HG03565 (cell line): ENCODE measurements around the gene DPH2.

Experiments
- ATAC-seq: cut with Tn5 transposase; IDR thresholded peaks from one replicate; pipeline ENCODE4 v1.9.1; 2021; ENCODE audit warnings: mild to moderate bottlenecking, moderate library complexity; ENCODE audit not compliant: unreplicated experiment

DPH2 gene

DNA sequence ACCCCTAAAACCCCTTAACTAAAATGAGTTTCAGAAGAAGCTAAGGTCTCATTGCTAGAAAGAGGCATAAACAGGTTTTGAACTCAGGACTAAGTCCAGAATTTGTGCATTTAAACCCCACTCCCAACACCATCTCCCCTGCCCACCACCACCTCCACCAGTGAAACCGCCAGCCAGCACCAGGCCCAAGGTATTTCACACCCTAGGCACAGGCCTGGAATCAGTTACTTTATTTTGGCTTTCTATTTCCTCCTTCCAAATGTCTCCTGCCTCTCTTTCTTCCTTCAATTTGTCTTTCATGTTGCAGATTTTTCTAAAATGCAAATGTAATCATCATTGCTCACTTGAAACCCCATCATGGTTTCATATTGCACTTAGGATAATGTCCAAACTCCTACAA, 24.9 kb upstream of the DPH2 start:
- no peak for ATAC-seq

GRCh38 chr1:43945674-43946235, 24.1 kb upstream of the DPH2 start:
- ATAC-seq = no peak

DNA sequence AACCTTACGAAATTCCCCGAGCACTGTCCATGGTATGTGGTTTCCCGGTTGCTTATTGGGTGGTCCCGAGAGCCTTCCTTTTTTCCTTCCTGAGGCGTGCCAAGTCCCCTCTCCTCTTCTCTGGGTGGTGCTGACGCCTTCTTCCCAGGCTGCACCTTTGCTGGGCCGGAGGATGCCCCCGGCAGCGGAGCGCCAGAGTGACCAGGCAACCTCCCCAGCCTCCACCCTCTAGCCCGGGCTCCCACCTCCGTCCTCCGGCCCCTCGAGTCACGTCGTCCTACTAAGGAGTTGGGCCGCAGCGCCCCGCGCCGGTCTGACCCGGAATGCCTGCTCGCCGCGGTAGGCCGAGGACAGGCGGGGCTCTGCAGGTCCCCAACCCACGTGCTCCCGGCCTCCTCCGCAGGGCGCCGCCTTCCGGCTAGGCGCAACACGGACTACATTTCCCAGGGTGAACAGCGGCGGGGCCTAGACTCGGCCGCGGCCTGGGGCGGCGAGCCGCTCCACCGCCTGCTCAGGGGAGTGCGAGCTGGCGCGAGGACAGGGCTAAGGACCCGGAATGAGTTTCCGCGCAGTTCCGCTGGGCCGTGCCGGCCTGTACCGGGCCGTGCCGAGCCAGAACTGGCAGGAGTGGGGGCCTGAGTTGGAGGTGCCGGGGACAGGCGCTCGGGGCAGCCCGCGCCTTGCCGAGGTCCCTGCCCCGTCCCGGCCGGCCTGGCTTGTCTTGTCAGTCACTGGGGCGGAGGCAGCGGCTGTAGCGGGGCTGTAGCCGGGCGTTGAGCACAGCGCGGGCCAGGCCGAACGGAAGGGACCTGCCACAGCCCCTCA, 23.4 kb upstream of the DPH2 start, which contains the start of gene IPO13:
TSS of gene IPO13 (plus strand) at position 715 of the 825 bp plus-strand sequence. CDS start 651 bp downstream, outside the sequence.
- peak; percentile 83 for ATAC-seq

DNA sequence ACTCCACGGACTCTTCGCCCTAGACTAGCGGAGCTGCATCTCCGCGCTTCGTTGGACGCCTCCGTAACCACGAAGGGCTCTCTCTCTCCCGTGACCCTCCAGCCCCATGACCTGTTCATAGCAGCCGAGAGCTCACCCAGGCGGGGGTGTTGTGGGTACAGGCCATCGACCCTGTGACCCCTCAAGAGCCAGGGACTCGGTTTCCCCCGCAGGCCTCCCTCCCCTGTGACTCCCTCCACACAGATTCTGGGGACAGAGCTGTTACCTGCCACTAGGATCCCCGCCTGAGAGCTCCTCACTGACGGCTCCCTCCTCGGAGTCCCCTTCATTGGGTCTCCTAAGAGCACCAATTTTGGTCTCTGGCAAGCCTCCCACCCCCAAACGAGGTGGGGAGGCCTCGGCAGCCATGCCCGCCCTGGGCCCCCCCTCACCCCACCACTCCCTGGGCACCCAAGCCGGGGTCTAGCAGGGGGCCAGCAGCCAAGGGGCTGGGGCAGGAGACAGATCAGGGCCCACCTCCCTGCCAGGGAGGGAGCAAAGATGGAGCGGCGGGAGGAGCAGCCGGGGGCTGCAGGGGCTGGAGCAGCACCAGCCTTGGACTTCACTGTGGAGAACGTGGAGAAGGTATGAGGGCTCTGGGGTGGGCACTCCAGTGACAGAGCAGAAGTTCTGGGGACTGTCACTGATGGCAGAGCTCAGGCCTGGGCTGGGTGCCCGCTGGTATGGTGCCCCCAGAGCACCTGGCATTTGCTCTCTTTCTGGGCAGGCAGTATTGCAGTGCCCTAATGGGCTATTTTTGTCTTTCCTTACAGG, 22.5 kb upstream of the DPH2 start:
- no peak for ATAC-seq

DNA sequence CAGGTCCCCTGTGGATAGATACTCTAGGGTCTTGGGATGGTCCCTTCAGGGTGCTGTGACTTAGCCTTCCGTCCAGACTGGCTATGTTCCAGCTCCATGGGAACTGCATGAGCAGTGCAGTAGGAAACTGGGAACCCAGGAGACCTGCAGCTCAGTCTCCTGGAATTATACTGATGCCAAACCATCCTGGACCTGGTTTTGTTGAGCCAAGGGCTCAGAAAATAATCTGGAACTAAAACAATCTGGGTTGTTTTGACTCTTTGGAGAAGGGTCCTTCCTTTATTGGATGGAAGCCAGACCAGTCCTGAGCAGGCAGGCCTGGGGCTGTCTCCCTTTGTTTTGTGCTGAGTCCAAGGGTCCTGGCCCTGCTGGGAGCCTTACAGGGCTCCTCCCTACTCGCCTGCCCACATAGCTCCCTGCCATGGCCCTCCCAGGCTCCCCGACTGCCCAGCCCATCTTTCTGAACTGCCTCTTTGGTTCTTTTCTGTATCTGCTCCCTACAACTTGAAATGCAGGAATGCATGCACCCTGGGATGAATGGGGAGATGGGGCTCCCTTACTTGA, 21.9 kb upstream of the DPH2 start:
- no peak for ATAC-seq

- ATAC-seq = no peak
These were observed 20.1 kb upstream of the DPH2 start for GRCh38 chr1:43949678-43950077.

DNA sequence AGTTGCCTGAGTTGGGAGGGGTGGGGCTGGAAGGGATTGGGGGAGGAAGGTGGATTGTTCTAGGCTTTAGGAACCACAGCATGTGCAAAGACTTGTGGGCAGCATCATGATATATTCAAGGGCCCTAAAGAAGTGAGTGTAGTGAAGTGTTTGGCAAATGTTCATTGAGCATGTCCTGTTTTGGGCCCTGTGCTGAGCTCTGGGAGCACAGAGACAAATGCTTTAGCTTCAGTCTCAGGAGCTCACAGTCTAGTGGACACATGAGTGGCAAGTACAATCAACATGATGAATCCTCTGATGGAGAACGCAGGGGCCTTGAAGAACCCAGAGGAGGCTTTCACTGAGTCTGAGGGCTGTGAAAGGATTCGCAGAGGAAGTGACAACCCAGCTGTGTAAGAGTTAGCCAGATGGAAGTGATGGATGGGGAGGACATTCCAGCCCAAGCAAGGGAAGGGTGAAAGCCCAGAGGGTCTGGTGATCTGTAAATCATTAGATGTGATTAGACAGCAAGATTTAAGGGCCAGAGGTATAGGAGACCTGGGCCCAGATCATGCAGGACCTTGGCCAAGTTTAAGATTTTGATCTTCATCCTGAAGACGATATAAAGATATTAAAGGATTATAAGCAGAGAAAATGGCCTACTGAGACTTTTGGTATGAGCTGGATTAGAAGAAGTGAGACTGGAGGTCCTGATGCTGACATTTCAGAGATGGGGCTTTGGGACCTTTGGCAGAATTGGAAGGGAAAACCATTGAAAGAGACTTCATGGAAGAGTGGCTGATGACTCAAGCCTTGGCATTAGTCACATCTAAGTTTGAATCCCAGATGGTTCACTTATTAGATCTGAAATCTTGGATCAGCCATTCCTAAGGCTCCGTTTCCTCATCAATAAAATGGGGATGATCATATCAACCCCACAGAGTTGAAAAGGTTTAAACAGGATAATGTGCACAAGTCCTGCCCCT, 18.5 kb upstream of the DPH2 start:
- no peak for ATAC-seq

GRCh38 chr1:43952731-43953346, 17.0 kb upstream of the DPH2 start:
- ATAC-seq = no peak

DNA sequence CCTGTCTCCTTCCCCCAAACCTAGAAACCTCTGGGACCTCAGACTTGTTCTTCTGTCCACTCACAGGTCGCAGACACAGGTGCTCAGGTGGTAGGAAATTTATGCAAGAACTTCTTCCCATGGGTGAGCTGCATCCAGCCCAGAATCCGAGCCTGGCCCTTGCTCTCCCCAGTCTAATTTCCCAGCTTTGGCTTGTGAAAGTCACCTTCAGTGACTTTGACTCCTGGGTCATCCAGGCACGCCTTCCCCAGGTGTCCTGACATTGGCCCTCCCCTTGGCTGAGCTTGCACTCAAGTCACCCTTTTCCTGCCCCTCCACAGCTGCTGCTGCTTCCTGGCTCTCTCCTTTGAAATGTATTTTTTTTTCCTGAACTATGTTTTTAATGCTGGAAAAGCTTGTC, 16.4 kb upstream of the DPH2 start:
- no peak for ATAC-seq

DNA sequence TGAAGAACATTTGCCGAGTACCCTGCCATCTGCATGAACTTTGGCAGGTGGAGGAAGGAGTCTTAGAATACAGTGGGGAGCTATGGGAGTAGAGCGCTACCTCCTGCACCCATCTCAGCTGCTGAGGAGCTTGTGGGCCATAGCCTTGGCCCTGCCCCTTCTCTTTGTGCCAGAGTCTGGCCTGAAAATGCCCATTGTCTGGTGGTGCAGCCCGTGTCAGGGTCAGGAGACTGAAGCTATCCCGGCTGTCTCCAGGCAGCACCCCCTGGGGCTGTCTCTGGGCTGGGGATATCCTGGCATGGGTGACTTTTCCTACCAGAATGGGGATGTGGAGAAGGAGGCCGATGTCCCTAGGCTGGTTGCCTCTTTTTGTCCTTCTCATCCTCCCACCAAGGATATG, 15.8 kb upstream of the DPH2 start:
- no peak for ATAC-seq

GRCh38 chr1:43956234-43956633, 13.6 kb upstream of the DPH2 start:
- ATAC-seq = no peak

GRCh38 chr1:43957407-43958040, 12.3 kb upstream of the DPH2 start:
- no peak for ATAC-seq

GRCh38 chr1:43958351-43959255, 11.2 kb upstream of the DPH2 start:
- no peak for ATAC-seq

- ATAC-seq = no peak
These were observed 9.0 kb upstream of the DPH2 start for GRCh38 chr1:43960798-43961197.

DNA sequence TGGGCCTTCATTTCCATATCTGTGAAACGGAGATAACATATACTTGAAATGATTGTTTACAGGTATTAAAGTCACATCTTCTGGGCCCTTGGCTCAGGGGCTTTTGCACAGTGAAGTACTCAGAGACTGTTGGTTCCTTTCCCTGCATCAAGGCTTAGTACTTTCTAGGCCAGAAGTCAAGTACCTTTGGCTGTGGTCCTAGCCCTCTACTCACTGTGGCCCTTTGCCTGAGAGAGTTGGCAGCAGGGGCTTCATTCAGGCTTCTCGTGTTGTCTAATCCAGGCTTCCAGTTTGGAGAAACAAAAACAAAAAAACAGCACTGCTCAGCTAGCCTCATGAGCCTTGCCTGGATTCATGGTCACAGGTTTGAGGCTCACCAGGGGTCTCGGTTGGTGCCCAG, 8.1 kb upstream of the DPH2 start:
- ATAC-seq = no peak

GRCh38 chr1:43962324-43962723, 7.5 kb upstream of the DPH2 start:
- no peak for ATAC-seq

GRCh38 chr1:43963006-43963405, 6.8 kb upstream of the DPH2 start:
- no peak for ATAC-seq

- no peak for ATAC-seq
These were observed 5.9 kb upstream of the DPH2 start for GRCh38 chr1:43963890-43964289.
